ENCODE data around the gene C2CD4D. TPM values are rescaled to one million over a fixed set of nuclear protein-coding genes. Genes with fewer than 3 reads are reported as not detected.

The C2CD4D gene
- total and polyA plus RNA-seq, 2 of the 13 experiments (the other 11 are each of a cell fraction or from before 2014, with no cell fraction given) = not detected

DNA sequence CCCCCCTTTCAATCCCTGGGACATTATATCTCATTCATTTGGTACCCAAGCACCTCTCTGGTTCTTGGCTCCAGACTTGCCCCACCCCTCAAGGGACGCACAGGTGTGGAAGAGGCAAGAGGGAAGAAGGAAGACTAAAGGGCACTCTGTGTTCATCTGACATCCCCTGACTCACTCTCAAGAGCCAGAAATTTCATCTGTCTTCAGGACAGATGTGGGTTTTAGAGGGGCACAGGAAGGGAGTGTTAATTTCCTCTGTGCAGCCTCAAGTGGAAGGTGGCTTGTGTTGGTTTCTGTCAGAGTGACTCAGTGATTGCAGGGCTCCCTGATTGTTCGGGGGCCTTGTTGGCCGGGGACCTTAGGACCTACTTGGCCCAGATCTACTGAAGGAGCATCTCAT, 2.4 kb downstream of the C2CD4D start:
- no peaks in the 10 kb centered on the region for H3K9me3 ChIP-seq (ENCODE audit: low read length)
- H3K4me1 ChIP-seq (ENCODE audit: insufficient read depth, low read length) = peaks cover 83% of the 10 kb centered on the region
- no peak overlapping the region for H3K27ac ChIP-seq (ENCODE audit: extremely low read length, insufficient read depth, low read length)
- no peak overlapping the region for H3K9ac ChIP-seq (ENCODE audit: insufficient read depth, low read depth, low read length)
- DNase-seq (ENCODE audit: low spot score) = no peak
- 45% methylated on average over 3 of the region's 3 CpGs for WGBS (ENCODE audit: low lambda C conversion rate)
- no peaks in the 10 kb centered on the region for H3K36me3 ChIP-seq (replicated peaks in 1 of 2; ENCODE audit: control insufficient read depth in 1 of 2, insufficient read depth in 2 of 2, low read length in 2 of 2)
- H2AFZ ChIP-seq (ENCODE audit: low read length) = no peak overlapping the region
- in situ Hi-C loops (cut with HindIII; ENCODE audit: extremely low pct_ligation_motif_present, low pct_unique_long_range_greater_than_20kb) = loop anchor here (10.0 kb wide), 2 partner anchors 122 to 242 kb away; partner anchors contain the start of gene CELF3
- intact Hi-C loops (cut with micrococcal nuclease; ENCODE audit: unreplicated experiment) = loop anchor here (2.0 to 10.0 kb wide), 4 partner anchors 72 to 392 kb away; partner anchors contain the start of genes MRPL9 and TUFT1
- H4K20me1 ChIP-seq (ENCODE audit: insufficient read depth, low read length) = no peaks in the 10 kb centered on the region
- ATAC-seq = no peak
- H3K4me2 ChIP-seq (ENCODE audit: low read depth, low read length) = no peak overlapping the region
- no peak for FAIRE-seq
- H3K4me3 ChIP-seq (replicated peaks in 1 of 3; ENCODE audit: insufficient read depth in 1 of 3, low read depth in 2 of 3, low read length in 3 of 3) = no peak overlapping the region
- ChIA-PET CTCF (ENCODE audit: low intra/inter-chr PET ratio, low total read pairs) (interaction anchor here (2.1 to 2.5 kb wide), 2 partner anchors 144 to 243 kb away, joined by 13 to 14 read pairs; no protein-coding TSS in a partner anchor), POLR2A (no interaction called here)
- BruUV-seq (replicated peaks) = no TSS peak
- no peaks in the 10 kb centered on the region for H3K79me2 ChIP-seq (ENCODE audit: insufficient read depth, low read length)
- H3K27me3 ChIP-seq (ENCODE audit: control insufficient read depth in 1 of 2, insufficient read depth in 2 of 2, low read length in 2 of 2) = no peaks in the 10 kb centered on the region
- no peak for TF ChIP-seq TP53 (CRISPR knock-in tag; conservative IDR thresholded peaks at IDR 0.05)
- TF ChIP-seq, protein P1, sequence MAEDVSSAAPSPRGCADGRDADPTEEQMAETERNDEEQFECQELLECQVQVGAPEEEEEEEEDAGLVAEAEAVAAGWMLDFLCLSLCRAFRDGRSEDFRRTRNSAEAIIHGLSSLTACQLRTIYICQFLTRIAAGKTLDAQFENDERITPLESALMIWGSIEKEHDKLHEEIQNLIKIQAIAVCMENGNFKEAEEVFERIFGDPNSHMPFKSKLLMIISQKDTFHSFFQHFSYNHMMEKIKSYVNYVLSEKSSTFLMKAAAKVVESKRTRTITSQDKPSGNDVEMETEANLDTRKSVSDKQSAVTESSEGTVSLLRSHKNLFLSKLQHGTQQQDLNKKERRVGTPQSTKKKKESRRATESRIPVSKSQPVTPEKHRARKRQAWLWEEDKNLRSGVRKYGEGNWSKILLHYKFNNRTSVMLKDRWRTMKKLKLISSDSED (CRISPR knock-in tag; IDR thresholded peaks at IDR 0.05) = no peak
- TF ChIP-seq, protein P2, sequence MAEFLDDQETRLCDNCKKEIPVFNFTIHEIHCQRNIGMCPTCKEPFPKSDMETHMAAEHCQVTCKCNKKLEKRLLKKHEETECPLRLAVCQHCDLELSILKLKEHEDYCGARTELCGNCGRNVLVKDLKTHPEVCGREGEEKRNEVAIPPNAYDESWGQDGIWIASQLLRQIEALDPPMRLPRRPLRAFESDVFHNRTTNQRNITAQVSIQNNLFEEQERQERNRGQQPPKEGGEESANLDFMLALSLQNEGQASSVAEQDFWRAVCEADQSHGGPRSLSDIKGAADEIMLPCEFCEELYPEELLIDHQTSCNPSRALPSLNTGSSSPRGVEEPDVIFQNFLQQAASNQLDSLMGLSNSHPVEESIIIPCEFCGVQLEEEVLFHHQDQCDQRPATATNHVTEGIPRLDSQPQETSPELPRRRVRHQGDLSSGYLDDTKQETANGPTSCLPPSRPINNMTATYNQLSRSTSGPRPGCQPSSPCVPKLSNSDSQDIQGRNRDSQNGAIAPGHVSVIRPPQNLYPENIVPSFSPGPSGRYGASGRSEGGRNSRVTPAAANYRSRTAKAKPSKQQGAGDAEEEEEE (CRISPR knock-in tag; IDR thresholded peaks at IDR 0.05; ENCODE audit: borderline replicate concordance) = no peak
- TF ChIP-seq DPF2 (CRISPR knock-in tag; IDR thresholded peaks at IDR 0.05; ENCODE audit: borderline replicate concordance, low read depth) = no peak
- TF ChIP-seq, protein P3, sequence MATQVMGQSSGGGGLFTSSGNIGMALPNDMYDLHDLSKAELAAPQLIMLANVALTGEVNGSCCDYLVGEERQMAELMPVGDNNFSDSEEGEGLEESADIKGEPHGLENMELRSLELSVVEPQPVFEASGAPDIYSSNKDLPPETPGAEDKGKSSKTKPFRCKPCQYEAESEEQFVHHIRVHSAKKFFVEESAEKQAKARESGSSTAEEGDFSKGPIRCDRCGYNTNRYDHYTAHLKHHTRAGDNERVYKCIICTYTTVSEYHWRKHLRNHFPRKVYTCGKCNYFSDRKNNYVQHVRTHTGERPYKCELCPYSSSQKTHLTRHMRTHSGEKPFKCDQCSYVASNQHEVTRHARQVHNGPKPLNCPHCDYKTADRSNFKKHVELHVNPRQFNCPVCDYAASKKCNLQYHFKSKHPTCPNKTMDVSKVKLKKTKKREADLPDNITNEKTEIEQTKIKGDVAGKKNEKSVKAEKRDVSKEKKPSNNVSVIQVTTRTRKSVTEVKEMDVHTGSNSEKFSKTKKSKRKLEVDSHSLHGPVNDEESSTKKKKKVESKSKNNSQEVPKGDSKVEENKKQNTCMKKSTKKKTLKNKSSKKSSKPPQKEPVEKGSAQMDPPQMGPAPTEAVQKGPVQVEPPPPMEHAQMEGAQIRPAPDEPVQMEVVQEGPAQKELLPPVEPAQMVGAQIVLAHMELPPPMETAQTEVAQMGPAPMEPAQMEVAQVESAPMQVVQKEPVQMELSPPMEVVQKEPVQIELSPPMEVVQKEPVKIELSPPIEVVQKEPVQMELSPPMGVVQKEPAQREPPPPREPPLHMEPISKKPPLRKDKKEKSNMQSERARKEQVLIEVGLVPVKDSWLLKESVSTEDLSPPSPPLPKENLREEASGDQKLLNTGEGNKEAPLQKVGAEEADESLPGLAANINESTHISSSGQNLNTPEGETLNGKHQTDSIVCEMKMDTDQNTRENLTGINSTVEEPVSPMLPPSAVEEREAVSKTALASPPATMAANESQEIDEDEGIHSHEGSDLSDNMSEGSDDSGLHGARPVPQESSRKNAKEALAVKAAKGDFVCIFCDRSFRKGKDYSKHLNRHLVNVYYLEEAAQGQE (IDR thresholded peaks at IDR 0.05; ENCODE audit: borderline replicate concordance in 1 of 2, low read depth in 1 of 2, low read length in 2 of 2) = no peak
- no peak for TF ChIP-seq MATR3 (CRISPR knock-in tag; IDR thresholded peaks at IDR 0.05)
- TF ChIP-seq ZNF343 (CRISPR knock-in tag; IDR thresholded peaks at IDR 0.05) = no peak
- TF ChIP-seq, protein P4, sequence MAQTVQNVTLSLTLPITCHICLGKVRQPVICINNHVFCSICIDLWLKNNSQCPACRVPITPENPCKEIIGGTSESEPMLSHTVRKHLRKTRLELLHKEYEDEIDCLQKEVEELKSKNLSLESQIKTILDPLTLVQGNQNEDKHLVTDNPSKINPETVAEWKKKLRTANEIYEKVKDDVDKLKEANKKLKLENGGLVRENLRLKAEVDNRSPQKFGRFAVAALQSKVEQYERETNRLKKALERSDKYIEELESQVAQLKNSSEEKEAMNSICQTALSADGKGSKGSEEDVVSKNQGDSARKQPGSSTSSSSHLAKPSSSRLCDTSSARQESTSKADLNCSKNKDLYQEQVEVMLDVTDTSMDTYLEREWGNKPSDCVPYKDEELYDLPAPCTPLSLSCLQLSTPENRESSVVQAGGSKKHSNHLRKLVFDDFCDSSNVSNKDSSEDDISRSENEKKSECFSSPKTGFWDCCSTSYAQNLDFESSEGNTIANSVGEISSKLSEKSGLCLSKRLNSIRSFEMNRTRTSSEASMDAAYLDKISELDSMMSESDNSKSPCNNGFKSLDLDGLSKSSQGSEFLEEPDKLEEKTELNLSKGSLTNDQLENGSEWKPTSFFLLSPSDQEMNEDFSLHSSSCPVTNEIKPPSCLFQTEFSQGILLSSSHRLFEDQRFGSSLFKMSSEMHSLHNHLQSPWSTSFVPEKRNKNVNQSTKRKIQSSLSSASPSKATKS (CRISPR knock-in tag; IDR thresholded peaks at IDR 0.05) = no peak
- TF ChIP-seq, protein P5, sequence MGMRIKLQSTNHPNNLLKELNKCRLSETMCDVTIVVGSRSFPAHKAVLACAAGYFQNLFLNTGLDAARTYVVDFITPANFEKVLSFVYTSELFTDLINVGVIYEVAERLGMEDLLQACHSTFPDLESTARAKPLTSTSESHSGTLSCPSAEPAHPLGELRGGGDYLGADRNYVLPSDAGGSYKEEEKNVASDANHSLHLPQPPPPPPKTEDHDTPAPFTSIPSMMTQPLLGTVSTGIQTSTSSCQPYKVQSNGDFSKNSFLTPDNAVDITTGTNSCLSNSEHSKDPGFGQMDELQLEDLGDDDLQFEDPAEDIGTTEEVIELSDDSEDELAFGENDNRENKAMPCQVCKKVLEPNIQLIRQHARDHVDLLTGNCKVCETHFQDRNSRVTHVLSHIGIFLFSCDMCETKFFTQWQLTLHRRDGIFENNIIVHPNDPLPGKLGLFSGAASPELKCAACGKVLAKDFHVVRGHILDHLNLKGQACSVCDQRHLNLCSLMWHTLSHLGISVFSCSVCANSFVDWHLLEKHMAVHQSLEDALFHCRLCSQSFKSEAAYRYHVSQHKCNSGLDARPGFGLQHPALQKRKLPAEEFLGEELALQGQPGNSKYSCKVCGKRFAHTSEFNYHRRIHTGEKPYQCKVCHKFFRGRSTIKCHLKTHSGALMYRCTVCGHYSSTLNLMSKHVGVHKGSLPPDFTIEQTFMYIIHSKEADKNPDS (CRISPR knock-in tag; IDR thresholded peaks at IDR 0.05) = no peak
- TF ChIP-seq MIER3 (CRISPR knock-in tag; IDR thresholded peaks at IDR 0.05; ENCODE audit: borderline replicate concordance) = no peak
- TF ChIP-seq NAIF1 (CRISPR knock-in tag; IDR thresholded peaks at IDR 0.05; ENCODE audit: borderline replicate concordance) = no peak

Data from HepG2 (cell line).